COLO829 (cell line): ENCODE data around the gene TRIM29.

Experiments
- DNase-seq: peaks from one replicate; pipeline ENCODE4 v3.0.0; 2012; ENCODE audit warnings: low spot score

Gene TRIM29

DNA sequence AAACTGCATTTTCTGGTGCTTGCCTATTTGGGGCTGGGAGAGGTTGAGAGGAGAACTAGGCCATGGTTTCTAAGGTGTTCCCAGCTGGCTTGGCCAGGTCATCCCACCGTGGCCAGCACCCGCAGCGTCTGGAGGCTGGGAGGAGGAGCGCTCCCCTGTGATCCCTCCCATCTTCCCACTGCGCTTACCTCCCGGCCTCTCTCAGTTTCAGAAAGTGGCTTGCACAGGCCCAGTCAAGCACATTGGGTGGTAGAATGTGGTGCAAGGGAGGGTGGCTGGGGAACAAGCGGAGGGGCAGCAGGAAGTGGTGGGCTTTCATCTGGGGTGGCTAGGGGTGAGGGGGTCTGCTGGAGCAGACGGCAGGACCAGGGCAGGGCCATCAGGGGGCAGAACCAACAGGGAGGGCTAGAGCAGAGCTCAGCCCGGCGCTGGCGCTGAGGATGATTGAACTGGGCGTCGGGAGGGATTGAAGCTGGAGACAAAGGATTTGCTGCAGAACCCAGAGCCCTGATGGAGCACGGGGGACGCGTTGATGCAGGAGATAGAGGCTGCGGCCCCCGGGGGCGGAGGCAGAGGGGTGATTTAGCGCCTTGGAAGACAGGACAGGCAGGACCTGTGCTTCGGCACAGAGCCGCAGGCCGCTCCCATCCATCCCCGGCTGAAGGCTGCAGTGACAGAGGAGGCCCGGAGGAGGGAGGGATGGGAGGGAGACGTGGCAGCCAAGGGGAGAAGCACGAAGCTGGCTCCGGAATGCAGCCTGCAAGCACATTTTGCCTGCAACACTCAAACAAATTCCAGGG is 76.0 kb downstream of the TRIM29 start:
- no peak for DNase-seq
